Stimulated activated CD8-positive, alpha-beta memory T cell treated with anti-CD3 and anti-CD28 coated beads, Interleukin-7, amount 100 ng/mL, for 4 hours (primary cell): ENCODE data around the gene RGL1.

Experiments
- DNase-seq, 2 donors: peaks; one replicate each; pipeline ENCODE4 v3.0.0-alpha.2; 2020; ENCODE audit warnings: low read depth in 2 of 2

RGL1 gene

DNA sequence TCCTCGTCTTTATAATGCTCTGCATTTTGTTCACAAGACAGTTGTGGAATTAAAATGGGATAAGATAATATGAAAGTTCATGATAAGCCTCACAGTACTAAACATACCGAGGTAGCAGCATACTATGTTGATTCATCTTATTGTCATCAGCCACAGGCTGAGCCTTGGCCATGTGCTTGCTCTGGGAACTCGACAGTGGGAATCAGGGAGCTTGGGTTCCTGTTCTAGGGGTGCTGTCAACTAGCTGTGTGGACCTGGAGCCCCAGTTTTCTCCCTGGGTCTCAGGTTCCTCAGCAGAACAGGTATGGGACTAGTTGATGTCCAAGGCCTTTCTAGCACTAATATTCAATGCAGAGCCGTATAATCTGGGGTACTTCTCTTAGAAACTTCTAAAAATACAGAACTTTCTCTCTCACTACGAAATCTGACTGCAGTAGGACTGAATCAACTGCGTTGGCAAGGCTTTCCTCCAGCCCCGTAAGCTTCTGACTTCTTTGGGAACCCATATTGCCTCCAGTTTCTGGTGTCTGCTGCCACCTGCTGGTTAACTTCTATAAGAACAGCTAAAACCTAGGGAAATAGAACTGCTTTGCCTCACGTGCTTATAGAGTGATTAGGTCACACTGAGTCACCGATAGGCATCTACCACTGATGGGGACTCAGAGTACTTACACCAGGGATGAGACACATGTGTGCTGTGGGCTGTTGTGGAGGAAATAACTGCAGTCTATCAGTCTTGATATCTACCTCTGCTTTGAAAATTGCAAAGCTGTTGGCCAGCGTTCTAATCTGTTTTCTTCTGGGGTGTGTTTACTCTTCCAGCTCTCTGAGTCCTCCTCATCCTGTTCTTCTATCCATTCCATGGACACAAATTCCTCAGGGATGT lies 110.9 kb downstream of the RGL1 start:
- DNase-seq = peak; percentile 42 to 68

DNA sequence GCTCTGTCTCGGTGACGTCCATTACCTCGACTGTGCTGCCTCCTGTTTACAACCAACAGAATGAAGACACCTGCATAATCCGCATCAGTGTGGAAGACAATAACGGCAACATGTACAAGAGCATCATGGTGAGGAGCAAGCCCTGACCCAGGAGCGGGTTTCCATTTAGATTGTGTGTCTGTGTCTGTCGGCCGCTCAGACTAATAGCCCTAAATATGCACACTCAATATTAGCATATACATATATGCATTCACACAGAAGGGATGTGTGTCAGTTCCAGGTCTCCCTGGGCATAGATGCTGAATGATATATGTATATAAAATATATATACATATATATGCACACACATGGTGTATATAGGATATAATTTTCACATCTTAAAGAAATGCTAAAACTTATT lies 111.7 kb downstream of the RGL1 start:
- no peak for DNase-seq

DNA sequence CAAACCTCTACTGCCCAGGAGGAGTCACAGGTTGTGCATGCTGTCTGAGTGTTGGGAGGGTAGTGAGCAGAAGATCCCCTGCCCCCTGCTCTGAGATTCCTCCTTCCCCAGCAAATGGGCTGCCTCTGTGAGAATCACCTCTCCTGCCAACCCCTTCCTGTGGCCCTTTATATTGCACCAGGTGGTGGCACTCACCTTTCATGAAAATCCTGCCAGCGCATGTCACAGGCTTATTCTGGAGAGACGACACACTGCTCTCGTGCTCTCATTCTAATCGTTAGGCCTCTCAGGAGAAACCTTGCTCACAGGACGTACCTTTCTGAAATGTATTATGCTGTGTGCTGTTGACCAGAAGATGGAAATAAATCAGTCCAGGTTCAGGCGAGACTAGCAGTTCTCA lies 113.7 kb downstream of the RGL1 start:
- no peak for DNase-seq

DNA sequence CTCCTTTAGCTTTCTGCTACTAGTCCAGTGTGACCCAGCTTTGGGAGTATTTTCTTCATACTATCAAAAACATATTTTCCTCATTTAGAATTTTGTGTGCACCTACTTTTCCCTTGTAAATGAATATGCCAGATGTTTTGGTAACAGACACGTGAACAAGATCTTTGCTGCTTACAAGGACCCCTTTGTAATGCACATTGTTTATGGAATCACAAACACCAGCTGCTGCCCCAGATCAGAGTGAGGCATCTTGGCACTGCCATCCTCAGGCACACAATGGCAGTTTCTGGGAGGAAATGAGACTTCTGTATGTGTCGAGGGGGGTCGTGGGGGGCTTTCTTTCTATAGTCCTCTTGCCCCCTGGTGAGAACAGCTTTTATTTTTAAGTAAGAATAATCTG lies 115.7 kb downstream of the RGL1 start:
- DNase-seq = no peak

DNA sequence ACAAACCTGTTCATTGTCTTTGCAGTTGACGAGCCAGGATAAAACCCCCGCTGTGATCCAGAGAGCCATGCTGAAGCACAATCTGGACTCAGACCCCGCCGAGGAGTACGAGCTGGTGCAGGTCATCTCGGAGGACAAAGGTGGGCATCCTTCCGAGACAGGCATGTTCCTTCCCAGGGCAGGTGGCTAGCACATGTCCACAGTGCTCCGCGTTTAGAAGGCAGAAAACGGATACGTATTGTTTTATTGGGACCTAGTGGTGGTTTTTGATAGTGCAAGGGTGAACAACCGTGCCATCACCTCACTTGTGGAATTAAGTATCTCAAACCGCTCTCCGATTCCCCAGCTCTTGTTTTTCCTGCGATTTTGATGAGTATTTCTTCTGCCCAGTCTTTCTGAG lies 117.3 kb downstream of the RGL1 start:
- no peak for DNase-seq

DNA sequence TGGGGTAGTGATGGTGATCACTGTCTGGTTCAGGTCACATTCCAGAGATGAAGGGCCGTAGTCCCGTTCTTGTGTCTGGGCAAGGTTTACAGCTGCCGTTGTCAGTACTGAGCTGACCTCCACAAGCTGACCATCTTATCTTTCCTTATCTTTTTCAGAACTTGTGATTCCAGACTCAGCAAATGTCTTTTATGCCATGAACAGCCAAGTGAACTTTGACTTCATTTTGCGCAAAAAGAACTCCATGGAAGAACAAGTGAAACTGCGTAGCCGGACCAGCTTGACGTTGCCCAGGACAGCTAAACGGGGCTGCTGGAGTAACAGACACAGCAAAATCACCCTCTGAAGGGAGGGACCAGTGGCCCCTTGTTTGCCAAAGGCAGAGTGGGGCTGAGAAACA lies 121.0 kb downstream of the RGL1 start:
- no peak for DNase-seq

DNA sequence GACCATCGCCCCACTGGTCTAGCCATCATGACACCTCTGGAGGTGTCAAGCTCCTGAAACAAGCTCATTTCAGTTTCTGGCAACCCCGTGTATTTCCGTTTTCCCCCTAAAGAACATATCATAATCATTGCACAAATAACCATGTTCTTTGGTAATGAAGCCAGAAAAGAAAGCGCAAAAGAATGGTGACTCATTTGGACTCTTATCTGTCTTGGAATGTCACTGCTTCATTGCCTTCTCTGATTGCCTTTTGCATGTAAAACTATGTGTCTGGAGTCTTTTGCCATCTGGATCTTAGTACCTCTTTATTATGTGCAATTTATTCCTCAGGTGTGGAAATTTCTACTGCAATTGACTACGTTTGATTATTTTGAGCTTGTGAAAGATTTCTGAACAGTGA lies 122.1 kb downstream of the RGL1 start:
- no peak for DNase-seq

DNA sequence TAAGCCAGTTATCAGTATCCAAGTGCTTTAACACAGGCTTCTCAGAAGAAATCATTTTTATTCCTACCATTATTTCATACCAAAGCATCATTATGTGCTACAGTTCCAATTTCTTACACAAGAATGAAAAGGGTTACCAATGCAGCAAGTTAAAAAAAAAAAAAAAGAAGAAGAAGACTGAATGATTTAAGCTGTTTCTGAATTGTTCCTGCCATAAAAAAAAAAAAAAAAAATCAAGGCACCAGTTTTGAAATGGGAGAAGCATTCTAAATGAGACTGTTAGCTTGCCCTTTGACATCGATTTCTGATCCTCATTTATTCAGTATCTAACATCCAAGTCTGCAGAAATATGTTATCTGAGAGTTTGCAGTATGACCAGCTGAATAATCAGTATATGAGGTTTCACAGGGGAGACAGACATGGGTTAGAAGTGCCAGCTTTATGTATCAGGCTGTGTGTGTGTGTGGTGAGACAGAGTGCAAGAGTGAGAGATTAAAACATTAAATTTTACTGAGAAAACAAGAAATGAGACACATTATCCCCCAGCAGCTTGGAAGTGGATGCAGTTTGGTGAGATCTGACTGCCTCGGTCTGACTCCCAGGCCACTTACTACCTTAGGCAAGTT lies 126.8 kb downstream of the RGL1 start:
- DNase-seq = no peak

DNA sequence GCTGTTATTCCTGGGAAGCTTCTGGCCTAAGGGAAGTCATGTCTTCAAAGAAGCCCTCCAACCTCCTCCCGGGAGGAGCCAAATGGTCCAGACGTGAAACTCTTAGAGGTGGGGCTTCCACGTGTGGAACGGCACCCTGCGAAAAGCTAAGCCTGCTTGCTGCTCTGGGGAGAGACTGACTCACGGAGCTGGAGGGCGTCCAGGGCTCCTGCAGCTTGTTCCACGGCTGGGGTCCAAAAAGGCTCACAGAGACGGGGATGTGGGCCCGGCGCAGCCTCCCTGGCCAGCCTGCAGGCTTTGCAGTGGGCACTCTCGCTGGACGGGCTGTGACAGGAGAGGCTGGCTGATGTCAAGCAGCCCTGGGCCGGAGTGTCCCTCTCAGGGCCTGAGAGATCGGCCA lies 127.5 kb downstream of the RGL1 start:
- no peak for DNase-seq

DNA sequence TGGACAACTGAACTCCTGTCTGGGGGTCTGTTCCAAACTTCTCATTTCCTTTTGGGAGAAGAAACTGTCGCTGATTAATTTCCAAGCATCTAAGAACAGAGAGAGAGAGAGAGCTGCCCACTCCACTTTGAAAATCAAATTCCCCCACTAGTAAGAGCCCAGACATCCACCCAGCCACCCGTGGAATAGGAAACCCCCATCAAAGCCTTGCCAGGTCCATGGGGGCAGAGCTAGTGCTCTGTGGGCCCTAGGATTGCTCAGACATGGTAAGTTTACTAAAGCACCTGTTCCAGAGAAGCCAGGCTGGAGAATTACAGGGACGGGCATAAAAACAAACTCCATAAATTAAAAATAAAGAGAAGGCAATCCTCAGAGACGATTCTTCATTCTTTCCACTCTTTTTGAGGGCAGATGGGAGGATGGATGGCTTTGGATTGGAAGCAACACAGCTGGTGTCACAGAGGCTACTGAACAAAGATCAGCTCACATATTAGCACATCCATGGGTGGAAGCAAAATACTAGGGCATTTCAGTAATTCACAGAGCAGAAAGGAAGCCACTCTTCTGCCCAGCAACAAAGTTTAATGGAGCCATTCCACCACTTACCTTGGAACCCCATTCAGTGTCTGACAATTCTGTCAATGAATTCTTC lies 128.7 kb downstream of the RGL1 start:
- no peak for DNase-seq

DNA sequence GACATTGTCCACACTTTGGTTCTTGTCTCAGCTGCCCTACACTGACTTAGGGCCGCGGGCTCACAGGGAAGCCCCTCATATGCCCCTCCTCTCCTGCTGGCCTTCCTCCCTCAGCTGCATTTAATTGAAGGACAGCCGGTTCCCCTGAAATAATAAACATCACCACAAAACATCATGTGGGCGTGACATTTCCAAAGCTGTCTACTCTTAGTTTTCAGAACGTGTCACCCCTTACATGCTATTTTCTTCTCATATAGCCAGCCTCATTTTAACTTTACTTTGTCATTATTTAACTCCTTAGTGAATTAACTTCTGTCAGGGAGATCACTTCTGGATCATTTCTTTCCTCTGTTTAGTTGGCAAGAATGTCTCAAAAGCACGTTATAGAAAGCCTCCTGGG lies 129.4 kb downstream of the RGL1 start:
- DNase-seq = no peak

DNA sequence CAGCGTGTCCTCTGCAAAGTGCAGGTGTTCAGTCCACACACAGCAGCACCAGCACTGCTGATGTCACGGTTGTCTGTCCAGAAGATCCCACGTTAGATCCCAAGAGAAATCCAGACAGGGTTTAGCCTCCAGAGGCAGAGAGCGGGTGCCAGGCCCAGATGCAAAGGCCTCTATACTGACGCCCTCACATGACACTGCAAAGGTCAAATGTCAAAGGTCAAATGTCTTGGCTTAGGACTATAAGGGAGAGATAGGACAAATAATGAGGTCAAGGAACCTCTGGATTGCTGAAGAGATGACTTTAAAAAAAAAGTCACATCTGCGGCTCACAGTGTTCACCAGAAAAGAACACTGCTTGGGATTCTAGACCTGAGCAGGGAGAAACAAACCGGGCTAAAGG lies 131.1 kb downstream of the RGL1 start:
- no peak for DNase-seq

DNA sequence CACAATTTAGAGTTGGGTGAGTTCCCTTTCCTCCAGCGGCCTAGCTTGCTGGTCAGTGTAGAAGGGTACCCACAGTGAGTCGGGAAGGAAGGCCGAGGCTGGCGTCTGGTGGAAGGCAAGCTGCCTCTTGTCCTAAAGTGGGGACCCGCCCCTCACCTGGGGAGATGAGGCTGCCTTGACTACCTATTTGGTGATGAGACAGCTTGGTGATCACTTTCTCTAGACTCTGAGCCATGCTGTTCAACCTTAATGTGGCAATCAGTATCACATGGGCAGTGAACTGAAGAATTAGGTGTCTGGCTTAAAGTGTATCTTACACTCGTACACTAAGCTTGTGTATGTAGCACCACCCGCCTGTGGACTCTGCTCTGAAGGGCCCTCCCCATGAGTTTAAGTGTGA lies 131.9 kb downstream of the RGL1 start:
- DNase-seq = no peak

DNA sequence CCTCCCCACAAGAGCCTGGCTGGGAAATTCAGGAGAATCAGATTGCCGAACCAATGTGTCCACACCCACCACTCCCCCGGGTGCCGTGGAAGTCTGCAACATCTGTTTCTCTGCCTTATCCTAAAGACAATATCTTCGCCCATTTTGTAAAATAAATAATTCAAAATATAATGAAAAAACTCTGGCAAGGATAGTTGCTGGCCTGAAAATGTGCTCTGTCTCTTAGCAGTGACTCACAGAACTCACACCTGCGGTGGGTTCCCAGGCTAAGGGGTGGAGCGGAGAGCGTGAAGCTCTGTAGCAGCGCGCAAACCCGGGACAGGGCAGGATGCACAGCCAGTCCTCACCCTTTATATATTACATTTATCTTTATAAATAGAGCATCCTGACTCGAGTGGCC lies 132.7 kb downstream of the RGL1 start:
- no peak for DNase-seq

DNA sequence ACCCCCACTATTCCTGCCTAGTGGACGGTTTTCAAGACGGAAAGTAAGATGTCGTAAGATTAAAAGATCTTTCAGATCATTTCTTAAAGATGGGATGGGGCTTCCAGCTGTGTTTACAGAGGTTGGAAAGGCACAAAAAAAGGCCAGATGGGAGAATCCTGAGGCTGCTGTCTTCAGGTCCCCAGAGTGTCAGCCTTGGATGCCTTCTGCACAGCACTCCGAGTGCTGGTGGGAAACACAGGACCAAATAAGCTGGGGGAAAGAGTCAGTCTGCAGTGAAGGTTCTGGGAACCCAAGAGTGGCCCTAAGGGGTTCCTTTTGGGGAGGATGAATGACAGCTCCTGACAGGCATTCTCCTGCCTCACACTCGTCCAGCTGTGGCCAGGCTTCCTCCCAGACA lies 136.1 kb downstream of the RGL1 start:
- DNase-seq = no peak

DNA sequence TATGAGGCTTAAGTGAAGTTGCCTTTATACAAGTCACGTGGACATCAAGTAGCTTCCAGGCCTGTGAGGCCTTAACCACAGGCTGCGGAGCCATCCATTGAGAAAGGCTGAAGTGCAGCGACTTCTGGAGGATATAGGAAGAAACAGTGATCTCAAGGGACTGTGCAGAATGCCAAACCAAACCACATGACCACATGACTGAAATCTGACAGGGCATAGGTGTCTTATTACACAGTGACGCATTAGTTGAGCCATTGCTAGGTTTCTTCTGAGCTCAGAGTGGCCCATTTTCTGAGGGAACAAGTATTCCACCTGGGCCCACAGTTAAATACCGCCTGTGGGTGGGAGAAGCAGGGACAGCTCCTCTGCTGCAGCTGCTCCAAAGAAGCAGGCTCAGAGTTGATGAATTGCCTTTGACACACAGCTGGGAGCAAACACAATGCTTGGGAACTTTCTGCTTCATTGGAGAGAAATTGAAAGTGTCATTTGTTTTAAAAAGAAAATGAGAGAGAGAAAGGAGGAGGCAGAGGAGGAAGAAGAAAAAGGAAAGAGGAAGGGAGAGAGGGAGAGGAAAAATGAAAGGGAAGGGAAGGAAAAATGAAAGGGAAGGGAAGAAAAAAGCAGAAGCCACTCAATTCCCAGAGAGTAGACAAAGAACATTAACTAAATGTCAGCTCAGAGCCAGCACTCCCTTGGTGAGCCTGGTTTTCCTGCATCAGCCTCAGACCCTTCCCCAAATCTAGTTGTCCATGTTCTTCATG lies 138.2 kb downstream of the RGL1 start:
- no peak for DNase-seq

DNA sequence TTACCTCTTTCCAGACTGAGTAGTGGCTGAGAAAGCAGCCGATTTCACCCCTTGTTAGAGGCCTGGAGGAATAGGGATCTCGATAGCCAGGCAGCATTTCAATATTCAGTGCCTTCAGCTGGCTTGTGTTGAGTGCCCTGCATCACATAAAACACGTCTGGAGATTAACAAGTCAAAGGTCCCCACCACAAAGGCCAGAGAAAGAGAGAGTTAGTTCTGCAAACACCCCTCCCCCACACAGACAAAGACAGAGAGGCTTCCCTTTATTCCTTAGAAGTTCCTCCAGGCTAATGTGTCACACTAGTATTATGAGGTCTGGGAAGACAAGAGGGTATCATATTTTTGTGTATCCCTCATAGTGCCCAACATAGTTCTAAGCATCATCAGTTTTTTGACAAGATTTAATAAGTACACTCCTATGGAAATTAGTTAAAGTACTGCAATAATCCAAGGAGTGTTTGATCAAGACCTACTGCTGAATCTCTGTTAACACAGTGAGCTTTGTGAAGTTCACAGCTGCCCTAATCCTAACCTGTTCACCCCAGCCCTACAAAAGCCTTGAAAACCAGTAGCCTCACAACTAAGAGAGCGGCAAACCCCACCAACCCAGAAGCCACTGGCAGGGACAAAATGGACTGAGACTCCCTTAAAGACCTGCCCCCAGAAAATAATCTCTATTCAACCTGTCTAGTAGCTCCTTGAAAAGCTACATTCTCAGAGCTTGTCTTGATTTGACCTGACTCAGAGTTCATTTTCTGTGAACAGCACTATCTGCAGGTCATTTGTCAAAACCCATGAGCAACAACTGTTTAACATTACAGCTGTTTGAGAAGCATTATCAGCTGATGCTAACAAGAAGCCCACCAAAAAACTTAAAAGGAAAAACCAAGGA lies 140.8 kb downstream of the RGL1 start:
- DNase-seq = no peak

DNA sequence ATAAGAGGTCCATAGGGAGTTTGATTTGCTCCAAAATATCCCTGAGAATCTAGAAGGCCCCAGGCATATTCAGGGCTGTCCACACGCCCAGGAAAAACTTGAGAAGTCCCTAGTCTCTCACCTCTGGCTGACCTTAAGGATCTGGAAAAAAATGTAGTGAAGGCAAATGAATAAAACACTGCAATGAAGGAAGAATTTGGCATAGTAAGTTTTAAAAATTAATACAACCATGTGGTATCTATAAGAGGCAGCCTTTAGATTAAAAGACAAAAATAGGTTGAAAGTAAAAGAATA lies 141.3 kb downstream of the RGL1 start:
- DNase-seq = no peak

DNA sequence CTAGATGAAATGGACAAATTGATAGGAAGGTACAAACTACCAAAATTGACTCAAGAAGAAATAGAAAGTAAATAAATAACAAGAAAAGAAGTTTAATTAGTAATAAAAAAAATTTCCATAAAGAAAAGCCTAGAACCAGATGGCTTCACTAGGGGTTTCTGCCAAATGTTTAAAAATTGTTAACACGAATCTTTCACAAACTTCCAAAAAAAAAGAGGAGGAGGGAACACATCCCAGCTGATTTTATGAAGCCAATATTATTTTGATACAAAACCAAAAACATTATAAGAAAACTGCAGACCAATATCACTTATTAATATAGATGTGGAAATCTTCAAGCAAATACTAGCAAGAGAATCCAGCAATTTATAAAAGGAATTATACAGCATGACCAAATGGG lies 143.1 kb downstream of the RGL1 start:
- DNase-seq = no peak

DNA sequence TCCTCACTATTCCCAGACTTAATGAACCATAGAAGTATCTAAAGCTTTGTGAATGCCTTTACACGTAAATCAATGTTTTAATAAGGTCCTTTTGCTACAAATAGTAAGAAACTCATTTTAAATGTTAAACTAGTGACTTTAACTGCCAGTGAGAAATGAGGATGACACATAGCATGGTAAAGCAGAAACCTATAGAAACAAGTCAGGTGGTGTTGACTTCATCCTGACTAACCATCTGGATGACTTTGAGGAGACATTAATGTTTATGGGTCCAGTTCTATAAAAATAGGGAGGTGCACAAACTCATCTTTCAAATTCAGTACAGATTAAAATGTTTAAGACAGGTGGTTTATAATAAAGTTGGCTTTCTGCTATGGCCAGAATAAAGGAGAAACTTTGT lies 147.2 kb downstream of the RGL1 start:
- no peak for DNase-seq

DNA sequence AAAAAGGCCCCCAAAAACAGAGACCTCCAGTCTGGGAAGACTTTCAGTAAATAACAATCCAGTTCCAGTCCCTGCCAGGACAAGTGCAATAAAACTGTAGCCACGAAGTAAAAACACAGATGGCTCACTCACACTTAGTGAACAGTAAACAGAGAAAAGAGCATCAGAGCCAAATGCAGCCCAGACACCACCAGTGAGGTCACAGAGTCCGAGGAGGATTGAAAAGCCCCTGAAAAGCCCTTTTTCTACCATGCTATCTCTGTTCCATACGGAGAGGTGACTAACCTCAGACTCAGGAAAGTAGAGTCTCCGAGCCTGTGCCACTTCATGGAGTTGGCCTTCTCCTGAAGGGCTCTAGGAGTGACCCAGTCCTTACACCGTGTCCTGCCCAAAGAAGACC lies 148.1 kb downstream of the RGL1 start:
- no peak for DNase-seq

DNA sequence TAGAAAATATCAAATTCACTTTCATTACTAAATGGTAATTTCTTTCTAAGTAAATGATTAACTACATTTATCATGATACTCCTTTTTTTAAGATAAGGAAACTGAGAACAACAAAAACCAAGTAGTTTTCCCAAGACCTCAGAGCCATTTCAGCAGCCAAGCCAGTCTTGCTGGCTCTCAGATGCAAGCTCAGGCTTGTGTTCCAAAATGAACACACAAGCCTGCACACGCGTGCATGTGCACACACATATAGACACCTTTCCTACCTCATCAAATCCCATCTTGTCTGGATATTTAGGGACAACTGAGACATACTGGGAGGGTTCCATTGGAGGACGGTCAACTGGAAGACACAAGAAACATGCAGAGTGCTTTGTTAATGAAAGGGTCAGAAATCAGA lies 149.6 kb downstream of the RGL1 start:
- DNase-seq = no peak
